K562 (cell line): Measurements from ENCODE around the gene ZNF692. TPM values are rescaled to one million over a fixed set of nuclear protein-coding genes. Genes with fewer than 3 reads are reported as not detected.

ENCODE experiments used
- PHTF2 ChIP-seq: fragments of 250-450 bp; sonication (Bioruptor Pico); IDR thresholded peaks from 2 replicates; pipeline ENCODE4 v1.5.0; 2021; ENCODE audit warnings: mild to moderate bottlenecking
- SP2 ChIP-seq: IDR thresholded peaks from 2 replicates; pipeline ENCODE4 v1.6.1; 2011; ENCODE audit warnings: mild to moderate bottlenecking, low read depth, low read length, moderate library complexity; ENCODE audit not compliant: poor library complexity, severe bottlenecking; ENCODE audit errors: extremely low read depth
- XRCC3 ChIP-seq: fragments of 450-650 bp; IDR thresholded peaks from 2 replicates; pipeline ENCODE4 v1.6.1; 2017; ENCODE audit warnings: mild to moderate bottlenecking, moderate library complexity
- polyA plus RNA-seq, 8 experiments: library from polyadenylated mRNA; depleted of rRNA in 4 of 8; stranded (reverse) in 5 of 8; unstranded in 3 of 8; fragments of >200 nt; fragmentation: Nextera tagmentation in 2 of 8; fragmentation: Illumina TruSeq in 1 of 8; extraction: Ambion mirVana in 2 of 8; extraction: Trizol in 1 of 8; gene quantifications; 2 replicates each; pipeline versions ENCODE4 v1.2.1 to v1.2.3, GENCODE V29; 2011 to 2014; ENCODE audit warnings: inconsistent platforms in 1 of 8, missing spikeins in 1 of 8
- total RNA-seq, 7 experiments: library from RNA; depleted of rRNA in 6 of 7; stranded (reverse); fragments of >200 nt in 6 of 7; fragmentation: Illumina TruSeq in 2 of 7; extraction: Trizol in 2 of 7; gene quantifications; 2 replicates each; pipeline versions ENCODE4 v1.2.1 to v1.2.3, GENCODE V29; 2011 to 2021; ENCODE audit warnings: low replicate concordance in 1 of 7
- TF ChIP-seq, protein P1 (sequence below): fragments of 250-450 bp; sonication (Bioruptor Pico); IDR thresholded peaks from 2 replicates; pipeline ENCODE4 v1.4.0; 2020; ENCODE audit warnings: mild to moderate bottlenecking, moderate library complexity
- TF ChIP-seq, protein P2 (sequence below), 2 experiments: fragments of 450-650 bp; IDR thresholded peaks; 2 replicates each; pipeline ENCODE4 v1.6.1; 2016; ENCODE audit warnings: mild to moderate bottlenecking in 2 of 2, borderline replicate concordance in 1 of 2, low read depth in 1 of 2, moderate library complexity in 1 of 2
- TF ChIP-seq, protein P3 (sequence below): fragments of 250-450 bp; sonication (Bioruptor Pico); IDR thresholded peaks from 2 replicates; pipeline ENCODE4 v1.8.0; 2021; ENCODE audit warnings: borderline replicate concordance, mild to moderate bottlenecking, moderate library complexity; ENCODE audit not compliant: poor library complexity, severe bottlenecking

The ZNF692 gene
- total and polyA plus RNA-seq, 9 of the 15 experiments (the other 6 are each of a cell fraction or from before 2014, with no cell fraction given) = 8.4 to 143 (median 55.9) TPM

DNA sequence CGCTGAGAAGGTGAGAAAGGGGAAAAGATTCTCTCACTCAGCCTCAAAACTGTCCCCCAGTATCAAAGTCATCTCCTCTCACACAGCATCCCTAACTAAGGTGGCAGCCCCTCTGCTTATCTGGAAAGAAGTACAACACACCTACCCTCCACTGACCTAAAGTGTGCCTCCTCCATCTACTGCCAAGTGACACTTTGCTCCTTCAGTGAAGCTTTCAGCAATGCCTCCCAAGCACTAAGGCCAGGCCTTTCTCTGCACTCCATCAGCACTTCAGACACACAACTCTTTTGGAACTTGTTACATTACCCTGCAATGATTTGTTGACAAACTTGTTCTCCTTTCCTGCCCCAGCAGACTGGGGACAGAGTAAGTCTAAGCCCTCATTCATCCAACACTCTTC lies 34.6 kb downstream of the ZNF692 start (continued):
- TF ChIP-seq, protein P1, sequence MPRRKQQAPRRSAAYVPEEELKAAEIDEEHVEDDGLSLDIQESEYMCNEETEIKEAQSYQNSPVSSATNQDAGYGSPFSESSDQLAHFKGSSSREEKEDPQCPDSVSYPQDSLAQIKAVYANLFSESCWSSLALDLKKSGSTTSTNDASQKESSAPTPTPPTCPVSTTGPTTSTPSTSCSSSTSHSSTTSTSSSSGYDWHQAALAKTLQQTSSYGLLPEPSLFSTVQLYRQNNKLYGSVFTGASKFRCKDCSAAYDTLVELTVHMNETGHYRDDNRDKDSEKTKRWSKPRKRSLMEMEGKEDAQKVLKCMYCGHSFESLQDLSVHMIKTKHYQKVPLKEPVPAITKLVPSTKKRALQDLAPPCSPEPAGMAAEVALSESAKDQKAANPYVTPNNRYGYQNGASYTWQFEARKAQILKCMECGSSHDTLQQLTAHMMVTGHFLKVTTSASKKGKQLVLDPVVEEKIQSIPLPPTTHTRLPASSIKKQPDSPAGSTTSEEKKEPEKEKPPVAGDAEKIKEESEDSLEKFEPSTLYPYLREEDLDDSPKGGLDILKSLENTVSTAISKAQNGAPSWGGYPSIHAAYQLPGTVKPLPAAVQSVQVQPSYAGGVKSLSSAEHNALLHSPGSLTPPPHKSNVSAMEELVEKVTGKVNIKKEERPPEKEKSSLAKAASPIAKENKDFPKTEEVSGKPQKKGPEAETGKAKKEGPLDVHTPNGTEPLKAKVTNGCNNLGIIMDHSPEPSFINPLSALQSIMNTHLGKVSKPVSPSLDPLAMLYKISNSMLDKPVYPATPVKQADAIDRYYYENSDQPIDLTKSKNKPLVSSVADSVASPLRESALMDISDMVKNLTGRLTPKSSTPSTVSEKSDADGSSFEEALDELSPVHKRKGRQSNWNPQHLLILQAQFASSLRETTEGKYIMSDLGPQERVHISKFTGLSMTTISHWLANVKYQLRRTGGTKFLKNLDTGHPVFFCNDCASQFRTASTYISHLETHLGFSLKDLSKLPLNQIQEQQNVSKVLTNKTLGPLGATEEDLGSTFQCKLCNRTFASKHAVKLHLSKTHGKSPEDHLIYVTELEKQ = no peak
- TF ChIP-seq SP2 (no peak), PHTF2 (CRISPR knock-in tag) (no peak), XRCC3 (no peak)
- TF ChIP-seq, protein P2, sequence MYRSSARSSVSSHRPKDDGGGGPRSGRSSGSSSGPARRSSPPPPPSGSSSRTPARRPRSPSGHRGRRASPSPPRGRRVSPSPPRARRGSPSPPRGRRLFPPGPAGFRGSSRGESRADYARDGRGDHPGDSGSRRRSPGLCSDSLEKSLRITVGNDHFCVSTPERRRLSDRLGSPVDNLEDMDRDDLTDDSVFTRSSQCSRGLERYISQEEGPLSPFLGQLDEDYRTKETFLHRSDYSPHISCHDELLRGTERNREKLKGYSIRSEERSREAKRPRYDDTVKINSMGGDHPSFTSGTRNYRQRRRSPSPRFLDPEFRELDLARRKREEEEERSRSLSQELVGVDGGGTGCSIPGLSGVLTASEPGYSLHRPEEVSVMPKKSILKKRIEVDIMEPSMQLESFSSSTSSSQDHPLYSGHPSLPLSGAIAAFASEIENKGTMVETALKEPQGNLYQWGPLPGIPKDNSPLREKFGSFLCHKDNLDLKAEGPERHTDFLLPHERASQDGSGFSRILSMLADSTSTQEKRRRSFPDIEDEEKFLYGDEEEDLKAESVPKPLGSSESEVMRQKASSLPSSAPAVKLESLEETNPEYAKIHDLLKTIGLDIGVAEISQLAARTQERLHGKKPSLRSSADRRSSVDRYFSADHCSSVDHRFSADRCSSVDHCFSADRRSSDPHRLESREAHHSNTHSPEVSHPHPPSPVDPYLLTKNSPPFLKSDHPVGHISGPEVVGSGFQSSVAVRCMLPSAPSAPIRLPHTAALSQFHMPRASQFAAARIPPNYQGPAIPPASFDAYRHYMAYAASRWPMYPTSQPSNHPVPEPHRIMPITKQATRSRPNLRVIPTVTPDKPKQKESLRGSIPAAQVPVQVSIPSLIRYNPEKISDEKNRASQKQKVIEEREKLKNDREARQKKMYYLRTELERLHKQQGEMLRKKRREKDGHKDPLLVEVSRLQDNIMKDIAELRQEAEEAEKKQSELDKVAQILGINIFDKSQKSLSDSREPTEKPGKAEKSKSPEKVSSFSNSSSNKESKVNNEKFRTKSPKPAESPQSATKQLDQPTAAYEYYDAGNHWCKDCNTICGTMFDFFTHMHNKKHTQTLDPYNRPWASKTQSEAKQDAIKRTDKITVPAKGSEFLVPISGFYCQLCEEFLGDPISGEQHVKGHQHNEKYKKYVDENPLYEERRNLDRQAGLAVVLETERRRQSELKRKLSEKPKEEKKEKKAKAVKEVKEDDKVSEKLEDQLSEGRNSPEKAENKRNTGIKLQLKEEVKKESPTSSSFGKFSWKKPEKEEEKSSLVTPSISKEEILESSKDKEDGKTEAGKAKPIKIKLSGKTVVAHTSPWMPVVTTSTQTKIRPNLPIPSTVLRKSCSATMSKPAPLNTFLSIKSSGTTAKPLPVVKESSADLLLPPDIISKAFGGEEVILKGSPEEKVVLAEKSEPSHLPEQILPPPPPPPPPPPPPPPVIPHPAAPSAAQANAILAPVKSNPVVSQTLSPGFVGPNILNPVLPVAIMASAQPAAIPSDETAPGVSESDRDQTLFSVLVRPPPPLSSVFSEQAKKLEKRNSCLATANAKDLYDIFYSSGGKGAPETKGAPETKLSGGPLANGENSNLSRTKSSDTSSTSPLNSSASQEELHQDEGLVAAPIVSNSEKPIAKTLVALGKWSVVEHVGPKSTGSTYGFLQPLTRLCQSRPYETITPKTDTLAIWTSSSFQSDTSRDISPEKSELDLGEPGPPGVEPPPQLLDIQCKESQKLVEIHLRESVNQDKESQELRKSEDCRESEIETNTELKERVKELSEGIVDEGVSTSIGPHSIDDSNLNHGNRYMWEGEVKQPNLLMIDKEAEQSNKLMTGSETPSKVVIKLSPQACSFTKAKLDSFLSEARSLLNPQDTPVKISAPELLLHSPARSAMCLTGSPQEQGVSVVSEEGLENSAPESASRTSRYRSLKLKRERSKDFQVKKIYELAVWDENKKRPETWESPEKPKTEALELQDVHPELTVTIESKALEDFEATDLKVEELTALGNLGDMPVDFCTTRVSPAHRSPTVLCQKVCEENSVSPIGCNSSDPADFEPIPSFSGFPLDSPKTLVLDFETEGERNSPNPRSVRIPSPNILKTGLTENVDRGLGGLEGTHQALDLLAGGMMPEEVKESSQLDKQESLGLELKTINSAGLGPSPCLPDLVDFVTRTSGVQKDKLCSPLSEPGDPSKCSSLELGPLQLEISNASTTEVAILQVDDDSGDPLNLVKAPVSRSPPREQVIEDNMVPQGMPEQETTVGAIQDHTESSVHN (IDR thresholded peaks at IDR 0.05; ENCODE audit: borderline replicate concordance in 1 of 2, low read depth in 1 of 2) = no peak
- TF ChIP-seq, protein P3, sequence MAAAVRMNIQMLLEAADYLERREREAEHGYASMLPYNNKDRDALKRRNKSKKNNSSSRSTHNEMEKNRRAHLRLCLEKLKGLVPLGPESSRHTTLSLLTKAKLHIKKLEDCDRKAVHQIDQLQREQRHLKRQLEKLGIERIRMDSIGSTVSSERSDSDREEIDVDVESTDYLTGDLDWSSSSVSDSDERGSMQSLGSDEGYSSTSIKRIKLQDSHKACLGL = no peak
